Stimulated activated CD4-positive, alpha-beta T cell treated with anti-CD3 and anti-CD28 coated beads, Interleukin-2, amount 100 ng/mL, for 24 hours (primary cell): ENCODE measurements around the gene CAPN3.
"Not testable (repeated sequence)": the region's sequence is repeated elsewhere in the genome, so short reads cannot be mapped to it uniquely, and the experiment has no call there.

Source experiments
- DNase-seq, 2 donors: peaks; one replicate each; pipeline ENCODE4 v3.0.0-alpha.2; 2020

The CAPN3 gene

DNA sequence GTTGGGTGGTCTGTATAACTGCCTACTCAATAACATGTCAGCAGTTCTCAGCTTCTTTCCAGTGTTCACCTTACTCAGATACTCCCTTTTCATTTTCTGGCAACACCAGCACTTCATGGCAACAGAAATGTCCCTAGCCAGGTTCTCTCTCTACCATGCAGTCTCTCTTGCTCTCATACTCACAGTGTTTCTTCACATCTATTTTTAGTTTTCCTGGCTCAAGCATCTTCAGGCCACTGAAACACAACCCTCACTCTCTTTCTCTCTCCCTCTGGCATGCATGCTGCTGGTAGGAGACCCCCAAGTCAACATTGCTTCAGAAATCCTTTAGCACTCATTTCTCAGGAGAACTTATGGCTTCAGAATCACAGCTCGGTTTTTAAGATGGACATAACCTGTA is at the start of gene CAPN3:
Gene CAPN3 (plus strand): TSS at position 253 of the 400 bp plus-strand sequence. CDS start 305 bp downstream, outside the sequence.
- DNase-seq, result no peak

DNA sequence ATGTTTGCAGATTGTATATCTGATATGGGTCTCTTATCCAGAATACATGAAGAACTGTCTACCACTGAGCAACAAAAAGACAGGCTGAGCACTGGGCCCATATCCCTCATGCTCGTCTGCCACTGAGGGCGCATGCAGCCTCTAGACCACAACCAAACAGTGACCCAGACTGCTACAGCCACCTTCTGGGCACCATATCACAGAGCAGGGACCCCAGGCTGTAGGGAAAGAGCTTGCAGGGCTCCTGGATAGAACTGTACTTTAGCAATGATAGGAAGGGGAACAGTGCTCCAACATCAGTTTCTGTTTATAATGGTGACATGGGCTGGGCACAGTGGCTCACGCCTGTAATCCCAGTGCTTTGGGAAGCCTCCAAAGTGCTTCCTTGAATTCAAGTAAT is 45.8 kb upstream of the CAPN3 start:
- no peak for DNase-seq

DNA sequence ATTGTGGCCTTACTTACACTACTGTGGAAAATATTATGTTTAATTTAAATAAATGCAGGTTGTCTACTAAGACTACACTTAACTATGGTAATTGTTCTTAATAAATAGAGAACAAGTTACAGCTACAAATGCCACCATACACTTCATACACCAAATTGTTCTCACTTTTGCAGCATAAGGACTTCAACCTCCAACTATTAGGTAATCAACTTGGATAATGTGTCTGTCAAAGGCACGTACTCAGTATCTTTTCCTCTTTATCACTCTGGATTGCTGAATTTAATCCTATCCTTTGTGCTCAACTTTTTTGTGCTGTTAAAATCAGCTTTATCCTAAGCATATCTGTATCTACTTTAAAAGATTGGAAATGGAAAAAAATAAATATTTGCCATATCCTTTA is 44.5 kb upstream of the CAPN3 start:
- DNase-seq, result no peak

DNA sequence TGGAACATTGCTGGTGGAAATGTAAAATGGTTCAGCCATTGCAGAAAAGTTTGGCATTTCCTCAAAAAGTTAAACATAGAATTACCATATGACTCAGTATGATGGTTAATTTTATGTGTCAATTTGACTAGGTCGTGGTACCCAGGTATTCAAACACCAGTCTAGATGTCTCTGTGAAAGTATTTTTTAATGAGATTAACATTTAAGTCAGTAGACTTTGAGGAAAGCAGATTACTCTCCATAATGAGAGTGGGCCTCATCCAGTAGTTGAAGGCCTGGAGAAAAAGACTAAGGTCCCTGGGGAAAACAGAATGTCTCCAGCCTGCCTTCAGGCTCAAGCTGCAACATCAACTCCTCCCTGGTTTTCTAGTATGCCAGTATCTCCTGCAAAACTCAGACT is 43.8 kb upstream of the CAPN3 start:
- DNase-seq, result no peak

DNA sequence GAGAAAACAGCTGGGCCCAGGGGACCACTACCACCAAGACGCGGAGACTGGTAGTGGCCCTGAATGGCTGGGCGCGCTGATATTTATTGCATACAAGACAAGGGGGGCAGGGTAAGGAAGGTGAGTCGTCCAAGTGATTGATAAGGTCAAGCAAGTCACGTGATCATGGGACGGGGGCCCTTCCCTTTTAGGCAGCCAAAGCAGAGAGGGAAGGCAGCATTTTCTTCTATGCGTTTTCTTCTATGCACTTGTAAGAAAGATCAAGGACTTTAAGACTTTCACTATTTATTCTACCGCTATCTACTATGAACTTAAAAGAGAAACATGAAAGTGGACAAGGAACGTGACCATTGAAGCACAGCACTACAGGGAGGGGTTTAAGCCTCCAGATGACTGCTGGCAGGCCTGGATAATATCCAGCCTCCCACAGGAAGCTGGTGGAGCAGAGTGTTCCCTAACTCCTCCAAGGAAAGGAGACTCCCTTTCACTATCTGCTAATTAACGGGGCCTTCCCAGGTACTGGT is 43.0 kb upstream of the CAPN3 start:
- DNase-seq, result not testable (repeated sequence)

DNA sequence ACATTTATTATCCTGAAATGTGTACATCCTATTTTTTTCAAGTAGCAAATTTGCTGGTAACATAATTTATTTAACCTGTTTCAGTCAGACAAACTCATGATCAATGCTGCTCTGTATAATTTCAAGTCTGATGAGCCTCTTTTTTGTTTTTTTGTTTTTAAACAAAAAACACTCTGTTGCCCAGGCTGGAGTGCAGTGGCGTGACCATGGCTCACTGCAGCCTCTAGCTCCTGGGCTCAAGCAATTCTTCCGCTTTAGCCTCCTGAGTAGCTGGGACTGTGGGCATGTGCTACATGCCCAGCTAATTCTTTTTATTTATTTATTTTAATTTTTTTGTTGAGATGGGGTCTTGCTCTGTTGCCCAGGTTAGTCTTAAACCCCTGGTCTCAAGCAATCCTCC is 40.1 kb upstream of the CAPN3 start:
- no peak for DNase-seq

DNA sequence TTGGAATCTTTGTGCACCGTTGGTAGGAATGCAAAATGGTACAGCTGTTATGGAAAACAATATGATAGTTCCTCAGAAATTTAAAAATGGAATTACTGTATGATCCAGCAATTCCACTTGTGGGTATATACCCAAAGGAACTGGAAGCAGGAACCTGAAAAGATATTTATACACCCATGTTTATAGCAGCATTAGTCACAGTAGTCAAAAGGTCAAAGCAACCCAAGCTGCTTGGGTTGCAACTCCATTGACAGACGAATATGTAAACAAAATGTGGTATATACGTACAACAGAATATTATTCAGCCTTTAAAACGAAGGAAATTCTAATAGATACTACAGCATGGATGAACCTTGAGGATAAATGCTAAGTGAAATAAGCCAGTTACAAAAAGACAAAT is 35.0 kb upstream of the CAPN3 start:
- DNase-seq, result no peak

DNA sequence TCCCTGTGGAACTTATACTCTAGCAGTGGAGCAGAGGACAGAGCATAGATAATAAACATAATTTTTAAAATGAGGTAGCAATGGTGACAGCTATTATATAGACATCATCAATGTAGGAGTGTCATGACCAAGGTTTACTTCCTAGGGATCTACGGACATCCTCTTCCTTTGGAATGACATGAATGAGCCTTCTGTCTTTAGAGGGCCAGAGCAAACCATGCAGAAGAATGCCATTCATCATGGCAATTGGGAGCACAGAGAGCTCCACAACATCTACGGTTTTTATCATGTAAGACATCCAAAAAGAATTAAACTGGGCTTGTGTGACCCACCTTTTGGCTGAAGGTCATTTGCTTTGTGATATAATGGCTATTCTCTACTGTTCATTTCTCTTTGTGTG is 30.1 kb upstream of the CAPN3 start:
- no peak for DNase-seq

DNA sequence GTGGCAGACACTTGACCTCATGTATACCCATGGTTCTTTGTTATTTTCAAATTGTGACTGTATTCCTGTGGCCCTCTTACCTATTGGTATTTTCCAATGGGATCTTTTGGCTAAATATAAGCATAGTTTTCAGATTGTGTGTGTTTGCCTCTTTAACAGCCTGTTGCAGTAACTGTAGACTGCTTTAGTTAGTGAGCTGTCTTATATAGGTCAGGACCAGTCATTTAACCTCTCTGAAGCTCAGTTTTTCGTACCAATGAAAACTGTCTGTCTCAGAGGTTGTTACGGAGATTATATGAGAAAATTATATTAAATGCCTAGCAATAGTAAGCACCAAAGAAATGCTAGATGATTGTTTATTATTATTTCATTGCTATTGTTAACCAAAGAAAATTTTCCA is 29.3 kb upstream of the CAPN3 start:
- no peak for DNase-seq

DNA sequence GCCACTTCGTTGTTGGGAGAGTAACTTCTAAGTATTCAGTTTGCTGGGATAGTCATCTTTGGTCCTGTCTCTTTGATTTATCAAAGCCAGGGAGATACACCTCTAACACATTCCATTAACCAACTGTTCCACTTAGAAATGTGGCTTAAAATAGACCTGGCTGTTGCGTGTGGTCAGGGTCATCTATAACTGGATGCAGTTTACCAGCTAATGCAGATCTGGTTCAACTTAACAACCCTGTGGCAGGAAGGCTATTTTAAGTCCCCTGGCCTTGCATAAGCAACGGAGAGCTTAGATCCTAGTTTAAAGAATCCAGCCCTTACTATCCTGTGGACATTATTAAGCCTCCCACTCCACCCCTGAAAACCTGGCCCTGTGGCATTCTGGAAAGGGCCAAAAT is 28.1 kb upstream of the CAPN3 start:
- DNase-seq, result no peak

DNA sequence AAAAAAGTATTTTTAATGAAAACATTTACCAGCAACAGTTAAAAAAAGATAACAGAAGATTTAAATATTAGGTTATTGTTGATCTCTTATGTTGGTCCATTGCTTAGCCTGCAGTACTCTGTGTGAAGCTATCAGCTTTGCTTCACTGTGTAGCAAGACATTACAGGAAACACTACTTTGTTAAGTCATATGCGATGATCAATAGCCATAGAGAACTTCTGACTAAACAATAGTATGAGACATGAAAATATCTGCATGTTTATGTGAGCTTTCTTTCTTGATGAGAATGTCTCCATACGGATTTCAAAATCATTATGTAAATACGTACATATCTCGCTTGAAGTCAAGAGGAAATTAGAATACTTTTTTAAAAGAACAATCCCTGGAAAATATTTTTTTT is 27.0 kb upstream of the CAPN3 start:
- no peak for DNase-seq

DNA sequence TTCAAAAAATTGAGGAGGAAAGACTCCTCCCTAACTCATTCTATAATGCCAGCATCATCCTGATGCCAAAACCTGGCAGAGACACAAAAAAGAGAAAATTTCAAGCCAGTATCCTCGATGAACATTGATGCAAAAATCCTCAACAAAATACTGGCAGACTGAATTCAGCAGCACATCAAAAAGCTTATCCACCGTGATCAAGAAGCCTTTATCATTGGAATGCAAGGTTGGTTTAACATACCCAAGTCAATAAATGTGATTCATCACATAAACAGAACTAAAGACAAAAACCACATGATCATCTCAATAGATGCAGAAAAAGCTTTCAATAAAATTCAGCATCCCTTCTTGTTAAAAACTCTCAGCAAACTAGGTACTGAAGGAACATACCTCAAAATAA is 24.2 kb upstream of the CAPN3 start:
- DNase-seq, result no peak

DNA sequence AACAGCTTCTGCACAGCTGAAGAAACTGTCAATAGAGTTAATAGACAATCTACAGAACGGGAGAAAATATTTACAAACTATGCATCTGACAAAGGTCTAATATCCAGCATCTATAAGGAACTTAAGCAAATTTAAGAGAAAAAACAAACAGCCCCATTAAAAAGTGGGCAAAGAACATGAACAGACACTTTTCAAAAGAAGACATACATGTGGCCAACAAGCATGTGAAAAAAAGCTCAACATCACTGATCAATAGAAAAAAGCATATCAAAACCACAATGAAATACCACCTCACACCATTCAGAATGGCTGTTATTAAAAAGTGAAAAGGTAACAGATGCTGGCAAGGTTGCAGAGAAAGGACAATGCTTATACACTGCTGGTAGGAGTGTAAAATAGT is 22.7 kb upstream of the CAPN3 start:
- DNase-seq, result not testable (repeated sequence)

DNA sequence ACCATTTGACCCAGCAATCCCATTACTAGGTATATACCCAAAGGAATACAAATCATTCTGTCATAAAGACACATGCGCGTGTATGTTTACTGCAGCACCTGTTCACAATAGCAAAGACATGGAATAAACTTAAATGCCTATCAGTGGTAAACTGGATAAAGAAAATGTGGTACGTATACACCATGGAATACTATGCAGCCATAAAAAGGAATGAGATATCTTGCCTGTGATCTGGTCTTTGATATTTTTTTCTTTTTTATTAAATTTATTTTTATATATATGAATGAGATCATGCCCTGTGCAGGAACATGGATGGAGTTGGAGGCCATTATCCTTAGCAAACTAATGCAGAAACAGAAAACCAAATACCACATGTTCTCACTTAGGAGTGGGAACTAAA is 22.2 kb upstream of the CAPN3 start:
- not testable (repeated sequence) for DNase-seq

DNA sequence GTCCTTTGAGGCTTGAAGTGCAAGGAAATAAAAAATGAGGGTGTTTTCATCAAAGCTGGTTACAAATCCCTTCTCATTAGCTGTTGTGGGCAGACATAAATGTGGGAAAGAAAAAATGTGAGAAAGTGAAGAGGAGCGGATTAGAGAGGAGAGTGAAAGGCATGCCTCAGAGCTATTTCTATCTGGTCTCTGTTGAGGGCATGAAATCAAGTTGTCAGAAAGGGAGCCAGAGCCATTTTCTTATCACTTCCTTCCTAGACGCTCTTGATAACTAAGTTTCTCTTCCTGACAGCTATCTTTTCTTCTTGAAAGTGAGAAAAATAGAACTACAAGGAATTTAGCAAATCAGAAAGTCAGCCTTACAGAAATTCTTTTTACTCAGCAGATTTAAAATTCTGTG is 20.8 kb upstream of the CAPN3 start:
- DNase-seq, result no peak

DNA sequence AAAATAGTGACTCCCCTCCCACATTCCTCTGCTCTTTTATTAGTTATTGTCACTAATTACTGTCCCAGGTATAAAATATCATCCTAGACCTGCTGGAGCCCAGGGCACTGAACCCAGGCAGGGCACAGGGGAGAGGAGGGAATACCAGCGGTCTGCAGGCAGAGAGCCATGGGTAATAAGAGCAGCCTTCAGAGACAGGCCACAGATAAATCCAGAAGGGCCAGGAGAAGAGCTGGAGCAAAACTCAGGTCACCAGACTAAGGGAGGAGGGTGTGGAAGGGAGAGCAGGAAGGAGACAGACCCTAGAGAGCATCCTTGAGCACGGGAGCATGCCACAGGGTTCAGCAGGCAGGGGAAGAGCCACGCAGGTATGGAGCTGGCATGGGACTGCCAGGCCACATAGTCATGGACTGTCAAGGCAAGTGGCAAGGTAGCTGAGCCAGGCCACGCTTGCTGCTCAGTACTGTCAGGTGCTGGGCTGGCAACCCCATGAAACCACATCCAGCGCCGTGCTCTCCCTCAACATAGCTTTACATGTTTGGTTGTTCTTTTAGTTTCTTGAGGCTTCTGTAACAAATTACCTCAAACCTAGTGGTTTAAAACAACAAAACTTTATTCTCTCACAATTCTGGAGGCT is 15.6 kb upstream of the CAPN3 start:
- no peak for DNase-seq

DNA sequence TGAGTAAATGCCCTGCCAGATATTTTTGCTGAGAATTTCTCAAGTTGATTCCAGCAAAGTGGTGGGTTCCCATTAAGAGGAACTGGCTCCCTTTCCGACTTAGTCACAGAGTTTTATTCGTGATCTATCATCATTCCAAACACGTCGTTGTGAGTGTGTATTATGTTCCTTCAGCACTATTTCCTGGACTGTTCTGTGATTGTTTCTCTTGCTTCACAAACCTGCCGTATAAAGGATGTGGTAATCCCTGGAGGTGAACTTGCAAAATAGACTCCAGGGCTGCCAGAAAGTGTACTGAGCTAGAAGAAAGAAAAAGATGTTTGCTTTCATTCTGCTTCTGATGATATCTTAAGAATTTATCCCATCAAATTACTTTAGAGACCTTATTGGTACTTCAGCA is 14.5 kb upstream of the CAPN3 start:
- DNase-seq, result no peak

DNA sequence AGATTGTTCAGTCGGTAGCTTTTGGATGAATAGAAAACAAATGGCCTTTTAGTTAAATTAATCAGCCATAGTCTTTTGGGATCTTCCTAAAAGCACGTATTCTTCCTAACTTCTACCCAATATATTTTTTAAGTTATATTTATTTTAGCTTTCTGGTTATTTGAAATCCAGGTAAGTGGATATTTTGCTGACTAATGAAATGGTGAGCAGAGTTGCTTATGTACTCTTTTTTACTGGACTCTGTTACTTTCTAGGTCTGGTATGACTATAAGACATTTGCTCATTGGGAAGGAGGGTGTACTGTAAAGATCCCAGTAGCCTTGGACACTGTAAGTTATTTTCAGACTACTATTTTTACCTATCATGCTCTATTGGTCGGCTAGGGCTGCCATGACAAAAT is 13.8 kb upstream of the CAPN3 start:
- no peak for DNase-seq

DNA sequence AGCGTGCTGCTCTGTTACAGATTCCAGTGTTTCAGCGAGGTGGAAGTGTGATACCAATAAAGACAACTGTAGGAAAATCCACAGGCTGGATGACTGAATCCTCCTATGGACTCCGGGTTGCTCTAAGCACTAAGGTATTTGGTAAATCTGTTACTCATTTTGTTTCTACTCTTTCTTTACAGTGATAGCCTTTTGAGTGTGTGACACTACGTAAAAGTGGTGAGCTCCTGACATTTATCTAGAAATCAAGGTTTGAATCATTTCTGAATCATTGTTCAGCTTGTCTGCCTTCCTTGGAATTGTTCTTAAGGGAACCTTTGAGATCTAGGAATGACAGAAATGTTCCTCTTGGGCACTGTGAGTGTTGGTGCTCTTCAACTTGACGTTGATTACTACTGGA is 11.2 kb upstream of the CAPN3 start:
- DNase-seq, result no peak

DNA sequence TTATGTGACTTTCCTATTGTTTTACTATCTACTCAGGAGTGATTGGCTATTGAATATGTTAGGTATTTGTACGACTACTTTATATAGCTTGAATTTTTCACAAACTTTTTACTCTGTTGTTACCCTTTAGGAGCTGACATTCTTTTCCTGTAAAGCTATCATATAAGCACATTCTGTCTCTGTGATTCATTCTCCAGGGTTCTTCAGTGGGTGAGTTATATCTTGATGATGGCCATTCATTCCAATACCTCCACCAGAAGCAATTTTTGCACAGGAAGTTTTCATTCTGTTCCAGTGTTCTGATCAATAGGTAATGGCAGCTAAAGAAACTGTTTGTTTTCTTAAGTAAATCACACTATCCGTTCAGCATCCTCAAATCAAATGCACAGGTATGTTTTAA is 10.1 kb upstream of the CAPN3 start:
- DNase-seq, result no peak

DNA sequence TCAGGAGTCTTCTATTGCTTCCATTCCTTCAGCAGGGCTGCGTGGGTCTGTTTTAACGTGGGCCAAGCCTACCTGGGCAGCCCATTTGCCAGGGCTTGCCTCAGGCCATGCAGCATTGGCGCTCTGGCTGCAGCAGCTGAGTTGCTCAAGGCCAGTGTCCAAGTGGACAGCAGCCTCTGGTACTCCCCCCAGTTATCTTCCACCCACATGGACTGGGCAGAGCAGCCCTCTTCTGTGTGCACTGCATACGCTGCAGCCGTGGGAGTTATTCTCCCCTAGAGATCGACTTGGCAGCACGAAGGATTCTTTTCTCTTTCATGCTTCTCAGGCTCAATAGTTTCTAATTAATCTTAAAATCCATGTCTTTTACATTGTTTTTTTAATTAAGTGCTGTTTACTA is 6.9 kb upstream of the CAPN3 start:
- DNase-seq, result no peak

DNA sequence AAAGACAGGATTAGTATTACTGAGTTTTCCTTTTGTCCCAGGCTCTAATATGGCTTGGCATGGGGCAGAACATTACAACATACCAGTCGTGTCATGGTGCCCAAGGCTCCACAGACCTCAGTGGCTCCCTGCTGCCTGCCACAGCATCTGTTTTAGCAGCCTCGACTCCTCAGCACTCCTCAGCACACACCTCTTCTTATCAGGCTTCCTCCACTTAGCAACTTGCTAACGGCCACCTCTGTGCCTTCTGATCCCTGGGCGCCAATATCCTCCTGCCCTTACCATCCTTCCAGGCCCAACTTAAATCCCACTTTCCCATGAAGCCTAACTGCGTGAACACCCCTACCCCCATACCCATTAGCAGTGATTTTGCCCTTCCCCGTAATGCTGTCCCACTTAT is 6.2 kb upstream of the CAPN3 start:
- DNase-seq, result no peak

DNA sequence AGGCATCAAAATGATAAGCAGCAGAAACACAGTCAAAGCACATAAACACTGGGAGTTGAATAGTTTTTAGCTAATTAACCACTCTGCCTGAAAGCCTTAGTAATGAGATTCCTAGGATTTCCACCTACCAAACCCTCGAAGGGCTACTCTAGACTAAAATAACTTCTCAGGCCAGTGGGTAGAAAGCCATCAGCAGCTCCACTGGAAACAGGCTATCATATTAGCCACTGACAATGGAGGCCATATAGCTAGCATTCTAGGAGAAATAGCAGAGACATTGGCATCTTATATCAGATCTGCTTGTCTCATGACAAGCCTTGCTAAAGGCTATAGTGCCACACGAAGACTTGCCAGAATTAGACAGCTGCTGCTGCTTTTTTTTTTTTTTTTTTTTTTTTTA is 4.5 kb upstream of the CAPN3 start:
- DNase-seq, result no peak

DNA sequence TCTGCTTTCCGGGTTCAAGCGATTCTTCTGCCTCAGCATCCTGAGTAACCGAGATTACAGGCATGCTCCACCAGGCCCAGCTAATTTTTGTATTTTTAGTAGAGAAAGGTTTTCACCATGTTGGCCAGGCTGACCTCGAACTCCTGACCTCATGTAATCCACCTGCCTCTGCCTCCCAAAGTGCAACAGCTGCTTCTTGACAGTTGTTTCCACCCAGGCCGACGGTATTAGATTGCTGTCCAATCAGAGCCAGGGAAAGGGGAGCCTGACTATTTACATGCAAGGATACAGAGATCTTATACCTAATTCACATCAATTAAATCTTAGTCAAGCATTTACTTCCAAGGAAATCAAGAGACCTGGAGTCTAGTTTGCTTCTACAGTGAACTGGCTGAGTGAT is 4.0 kb upstream of the CAPN3 start:
- DNase-seq, result no peak

DNA sequence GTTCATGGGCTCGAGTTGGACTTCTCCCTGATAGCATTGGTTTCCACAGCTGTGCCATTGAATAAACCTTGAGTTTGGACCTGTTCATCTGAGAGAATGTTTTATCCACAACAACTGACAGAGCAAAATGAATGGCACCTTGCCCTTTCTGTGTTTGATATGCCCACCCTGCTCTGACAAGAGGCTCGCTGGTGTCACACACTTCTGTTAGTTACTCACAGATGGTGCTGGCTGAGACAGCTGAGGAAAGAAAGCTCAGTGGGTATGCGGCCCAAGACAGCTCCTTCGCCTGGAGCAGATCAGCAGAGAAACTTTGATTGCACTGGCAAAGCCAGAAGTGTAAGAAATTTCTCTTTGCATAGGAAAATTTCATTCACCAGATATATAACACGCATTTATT is 2.5 kb upstream of the CAPN3 start:
- DNase-seq, result no peak

DNA sequence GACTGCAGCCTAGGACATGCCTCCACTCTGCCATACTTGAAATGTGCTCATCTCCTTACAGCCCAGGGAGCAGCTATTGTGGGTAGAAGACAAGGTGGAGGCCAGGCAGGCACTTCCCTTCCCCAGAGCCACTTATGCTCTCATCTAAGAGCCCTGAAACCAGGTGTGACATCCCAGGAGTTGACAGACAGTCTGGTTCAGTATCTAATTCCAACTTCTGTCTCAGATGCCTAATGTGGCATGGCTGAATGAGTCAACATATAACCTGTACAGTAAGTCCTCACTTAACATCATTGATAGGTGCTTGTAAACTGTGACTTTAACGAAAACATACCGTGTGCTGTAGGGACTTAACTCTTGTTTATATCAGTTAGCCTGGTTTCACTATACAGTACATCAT is 1.2 kb upstream of the CAPN3 start:
- no peak for DNase-seq
